Activated CD4-positive, CD25-positive, alpha-beta regulatory T cell treated with anti-CD3 and anti-CD28 coated beads, Interleukin-2, amount 50 U/mL, for 72 hours (primary cell): ENCODE data around the gene CTTNBP2.

ENCODE experiments used
- DNase-seq: peaks from one replicate; pipeline ENCODE4 v3.0.0; 2021

Gene CTTNBP2

DNA sequence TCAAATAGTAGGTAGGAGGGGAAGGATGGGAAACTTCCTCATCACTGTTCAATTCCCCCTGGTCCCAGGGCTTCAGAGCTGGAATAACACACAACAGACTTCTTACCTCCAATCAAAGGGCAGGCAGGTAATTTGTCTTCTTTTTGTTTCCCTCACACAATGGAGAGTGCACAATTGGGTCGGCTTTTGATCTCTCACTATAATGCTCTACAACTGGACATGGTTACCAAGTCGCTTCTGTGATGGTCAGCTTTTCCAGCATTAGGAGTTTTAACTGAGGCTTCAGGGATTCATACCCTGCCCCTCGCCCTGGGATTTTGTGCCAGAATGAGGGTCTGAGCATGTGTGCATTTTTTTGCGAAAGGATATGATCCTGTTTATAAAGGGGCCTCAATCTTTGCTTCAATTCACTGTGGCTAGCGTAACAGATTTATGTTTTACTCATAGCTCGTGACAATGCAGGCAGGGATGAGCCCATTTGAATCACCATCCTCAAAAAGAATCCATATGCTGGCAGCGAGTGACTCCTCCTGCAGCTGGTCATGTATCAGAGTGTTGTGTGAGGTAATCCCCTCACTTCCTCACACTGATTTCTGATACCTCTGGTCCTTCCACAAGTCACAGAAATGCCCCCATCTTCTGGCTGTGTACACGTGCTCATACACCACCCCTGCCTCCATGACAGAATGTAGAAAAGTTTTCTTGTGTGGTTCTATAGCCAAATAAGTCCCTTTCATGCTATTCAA lies 189.6 kb downstream of the CTTNBP2 start:
- no peak for DNase-seq

DNA sequence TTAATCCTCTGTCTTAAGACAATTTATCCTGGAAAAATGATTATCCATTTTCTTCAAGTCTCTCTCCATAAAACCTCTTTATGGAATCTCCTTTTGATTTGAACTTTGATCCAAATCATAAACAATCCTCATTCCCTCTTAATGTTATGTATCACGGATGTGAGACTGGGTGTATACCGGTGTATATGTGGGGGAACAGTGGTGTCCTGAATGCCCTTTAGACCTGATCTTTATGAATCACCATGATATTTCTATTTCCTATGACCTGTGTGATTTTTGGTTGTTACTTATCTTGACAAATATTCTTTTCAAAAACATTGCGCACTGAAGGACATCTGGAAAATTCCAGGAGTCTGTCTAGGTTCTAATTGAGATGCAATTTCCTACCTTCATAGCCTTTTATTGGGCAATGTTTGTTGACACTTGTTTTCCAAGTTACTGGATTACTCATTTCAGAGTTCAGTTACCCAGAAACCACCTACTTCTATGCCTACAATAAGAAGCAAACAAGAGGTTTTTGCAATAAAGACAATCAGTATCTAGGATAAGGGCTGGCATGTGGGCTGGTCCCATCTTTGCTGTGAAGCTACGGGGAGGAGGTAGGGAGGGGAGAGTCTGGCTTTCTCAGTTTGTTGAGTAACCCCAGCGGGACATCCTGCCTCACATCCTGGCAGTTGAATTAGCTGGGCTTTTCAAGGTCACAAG lies 190.4 kb downstream of the CTTNBP2 start:
- no peak for DNase-seq

- DNase-seq: no peak
Measured at GRCh38 chr7:117679120-117679519, 194.1 kb downstream of the CTTNBP2 start.

DNA sequence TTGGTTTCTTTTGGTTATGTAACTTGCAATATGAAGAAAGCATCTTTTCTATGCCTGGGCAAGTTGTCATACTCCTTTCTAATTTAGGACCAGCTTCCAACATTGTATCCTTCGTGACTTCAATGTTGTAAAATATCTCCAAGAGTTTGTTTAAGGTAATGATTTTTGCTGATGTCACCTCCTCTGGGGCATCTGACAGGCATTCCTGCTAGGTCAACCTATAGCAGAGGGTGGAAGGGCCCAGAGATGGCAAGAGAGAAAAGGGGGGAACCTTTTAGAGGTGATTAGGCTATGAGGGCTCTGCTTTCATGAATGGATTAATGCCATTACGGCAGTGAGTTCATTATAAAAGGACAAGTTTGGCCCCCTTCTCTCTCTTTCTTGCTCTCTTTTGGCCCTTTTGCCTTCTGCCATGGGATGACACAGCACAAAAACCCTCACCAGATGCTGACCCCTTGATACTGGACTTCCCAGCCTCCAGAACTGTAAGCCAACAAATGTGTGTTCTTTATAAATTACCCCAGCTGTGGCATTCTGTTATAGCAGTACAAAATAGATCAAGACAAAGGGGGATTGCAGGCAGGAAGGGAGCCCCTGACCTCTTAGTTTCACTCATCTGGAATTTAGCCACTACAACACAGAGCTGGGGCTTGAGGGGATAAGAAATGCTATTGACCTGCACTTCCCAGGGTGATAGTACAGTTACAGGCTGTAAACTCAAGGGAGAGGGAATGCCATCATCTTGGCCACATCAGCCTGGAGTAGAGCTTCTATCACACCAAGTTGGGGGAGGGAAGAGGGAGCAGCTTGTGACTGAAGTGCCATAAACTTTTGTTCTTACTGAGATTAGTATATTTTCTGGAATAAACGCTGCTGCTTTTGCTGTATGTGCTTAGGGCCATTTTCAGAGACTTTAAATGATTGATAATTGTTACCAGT lies 197.5 kb downstream of the CTTNBP2 start:
- DNase-seq: no peak

GRCh38 chr7:117674617-117675016 lies 198.6 kb downstream of the CTTNBP2 start:
- DNase-seq: no peak

DNA sequence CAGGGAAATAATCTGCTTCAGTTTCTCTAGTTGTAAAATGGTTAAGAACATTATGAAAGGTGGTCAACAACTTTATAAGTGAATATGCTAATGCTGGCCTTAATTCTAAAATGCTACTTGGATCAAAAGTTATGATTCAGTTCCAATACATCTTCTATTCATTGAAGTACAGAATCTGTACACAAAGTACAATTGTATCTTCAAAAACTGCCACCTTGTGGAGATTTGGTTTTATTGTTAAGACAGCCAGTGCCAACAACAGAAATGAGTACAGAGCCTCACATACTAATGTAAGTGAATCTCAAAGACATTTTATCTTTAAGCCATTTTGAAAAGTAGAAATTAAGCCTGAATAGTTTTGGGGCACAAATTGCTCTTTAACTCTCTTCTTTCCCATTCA lies 199.4 kb downstream of the CTTNBP2 start:
- DNase-seq: no peak

GRCh38 chr7:117673367-117673766 lies 199.9 kb downstream of the CTTNBP2 start:
- no peak for DNase-seq

DNA sequence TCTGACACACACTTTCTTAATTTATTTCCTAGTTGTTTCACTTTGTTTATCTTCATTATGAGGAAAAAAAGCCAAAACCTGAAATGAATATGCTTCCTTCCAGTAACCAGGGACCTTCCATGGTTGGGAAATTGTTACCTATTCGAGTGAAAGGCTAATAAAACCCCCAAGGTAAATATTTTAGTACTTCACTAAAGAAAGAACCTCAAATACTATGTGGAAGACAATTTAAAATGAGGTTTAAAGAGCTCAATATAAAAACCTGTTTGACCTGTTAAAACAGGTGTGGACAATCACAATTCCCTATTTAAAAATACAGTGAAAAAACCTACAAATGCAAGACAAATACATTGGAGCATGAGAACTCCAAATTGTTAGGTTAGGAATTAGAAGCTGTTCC lies 200.8 kb downstream of the CTTNBP2 start:
- DNase-seq: no peak

GRCh38 chr7:117669818-117670217 lies 203.4 kb downstream of the CTTNBP2 start:
- no peak for DNase-seq

GRCh38 chr7:117667456-117667855 lies 205.8 kb downstream of the CTTNBP2 start:
- DNase-seq: no peak

GRCh38 chr7:117666689-117667088 lies 206.6 kb downstream of the CTTNBP2 start:
- DNase-seq: no peak

DNA sequence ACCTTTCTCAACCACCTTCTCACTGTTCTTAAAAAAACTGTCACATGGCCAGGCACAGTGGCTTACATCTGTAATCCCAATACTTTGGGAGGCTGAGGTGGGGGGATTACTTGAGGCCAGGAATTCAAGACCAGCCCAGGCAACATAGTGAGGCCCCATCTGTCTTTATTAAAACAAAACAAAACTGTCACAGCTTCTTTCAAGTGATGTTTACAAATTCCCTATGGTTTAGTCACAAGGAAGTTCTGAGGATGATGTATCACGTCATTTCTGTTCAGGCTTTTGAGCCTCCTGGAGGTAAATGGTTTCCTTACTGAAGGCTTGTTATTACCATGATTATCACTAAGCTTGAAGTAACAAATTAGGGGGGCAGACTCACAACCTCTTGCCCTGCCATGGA lies 207.2 kb downstream of the CTTNBP2 start:
- no peak for DNase-seq

DNA sequence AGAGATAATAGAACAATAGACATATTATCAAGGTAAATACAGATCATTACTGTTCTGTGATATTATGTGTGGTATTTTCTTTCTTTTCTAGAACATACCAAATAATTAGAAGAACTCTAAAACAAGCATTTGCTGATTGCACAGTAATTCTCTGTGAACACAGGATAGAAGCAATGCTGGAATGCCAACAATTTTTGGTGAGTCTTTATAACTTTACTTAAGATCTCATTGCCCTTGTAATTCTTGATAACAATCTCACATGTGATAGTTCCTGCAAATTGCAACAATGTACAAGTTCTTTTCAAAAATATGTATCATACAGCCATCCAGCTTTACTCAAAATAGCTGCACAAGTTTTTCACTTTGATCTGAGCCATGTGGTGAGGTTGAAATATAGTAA lies 207.9 kb downstream of the CTTNBP2 start:
- no peak for DNase-seq

DNA sequence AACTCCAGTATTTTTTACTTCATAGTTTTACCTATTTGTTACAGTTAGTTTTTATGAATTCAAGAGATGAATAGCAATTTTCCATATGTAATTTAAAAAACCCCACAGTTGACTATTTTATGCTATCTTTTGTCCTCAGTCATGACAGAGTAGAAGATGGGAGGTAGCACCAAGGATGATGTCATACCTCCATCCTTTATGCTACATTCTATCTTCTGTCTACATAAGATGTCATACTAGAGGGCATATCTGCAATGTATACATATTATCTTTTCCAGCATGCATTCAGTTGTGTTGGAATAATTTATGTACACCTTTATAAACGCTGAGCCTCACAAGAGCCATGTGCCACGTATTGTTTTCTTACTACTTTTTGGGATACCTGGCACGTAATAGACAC lies 209.2 kb downstream of the CTTNBP2 start:
- DNase-seq: no peak

- no peak for DNase-seq
Measured at GRCh38 chr7:117661328-117661727, 211.9 kb downstream of the CTTNBP2 start.
